MM.1S (cell line): ENCODE data around the gene ZNF385D.

Source experiments
- DNase-seq: peaks from one replicate; pipeline ENCODE4 v3.0.0-alpha.2; 2015
- H2AFZ ChIP-seq: fragments of 300-600 bp; sonication (generic); 2 replicates; pipeline ENCODE4 v1.6.0; 2016; ENCODE audit warnings: antibody characterized with exemption, low read length
- H3F3A ChIP-seq: fragments of 300-600 bp; sonication (generic); 2 replicates; pipeline ENCODE4 v1.6.1; 2016; ENCODE audit warnings: mild to moderate bottlenecking, antibody characterized with exemption, low read length, moderate library complexity, mixed read lengths; ENCODE audit not compliant: insufficient read depth
- H3K27ac ChIP-seq: fragments of 300-600 bp; sonication (generic); 2 replicates; pipeline ENCODE4 v1.5.1; 2016; ENCODE audit warnings: mild to moderate bottlenecking, low read length
- H3K27me3 ChIP-seq: fragments of 300-600 bp; sonication (generic); replicated peaks from 2 replicates; pipeline ENCODE4 v1.6.0; 2016; ENCODE audit warnings: low read length; ENCODE audit not compliant: insufficient read depth
- H3K36me3 ChIP-seq: fragments of 300-600 bp; sonication (generic); replicated peaks from 2 replicates; pipeline ENCODE4 v1.6.1; 2016; ENCODE audit warnings: mild to moderate bottlenecking, low read length, mixed read lengths; ENCODE audit not compliant: insufficient read depth
- H3K4me1 ChIP-seq: fragments of 300-600 bp; sonication (generic); 2 replicates; pipeline ENCODE4 v1.6.1; 2016; ENCODE audit warnings: low read length, mixed read lengths
- H3K4me2 ChIP-seq: fragments of 300-600 bp; sonication (generic); 2 replicates; pipeline ENCODE4 v1.6.0; 2016; ENCODE audit warnings: low read depth, low read length
- H3K4me3 ChIP-seq: fragments of 300-600 bp; sonication (generic); 2 replicates; pipeline ENCODE4 v1.5.1; 2016; ENCODE audit warnings: low read length, mixed read lengths
- H3K79me2 ChIP-seq: fragments of 300-600 bp; sonication (generic); 2 replicates; pipeline ENCODE4 v1.6.1; 2016; ENCODE audit warnings: mixed run types, low read length, mixed read lengths
- H3K9ac ChIP-seq: fragments of 300-600 bp; sonication (generic); 2 replicates; pipeline ENCODE4 v1.6.1; 2016; ENCODE audit warnings: low read length, mixed read lengths
- H3K9me2 ChIP-seq: fragments of 300-600 bp; sonication (generic); replicated peaks from 2 replicates; pipeline ENCODE4 v1.6.1; 2016; ENCODE audit warnings: mild to moderate bottlenecking, low read length, mixed read lengths; ENCODE audit not compliant: insufficient read depth
- H3K9me3 ChIP-seq: fragments of 300-600 bp; sonication (generic); replicated peaks from 2 replicates; pipeline ENCODE4 v1.6.1; 2016; ENCODE audit warnings: mild to moderate bottlenecking, low read length, mixed read lengths; ENCODE audit not compliant: insufficient read depth
- H4K20me1 ChIP-seq: fragments of 300-600 bp; sonication (generic); 2 replicates; pipeline ENCODE4 v1.6.1; 2016; ENCODE audit warnings: mild to moderate bottlenecking, low read length, moderate library complexity, mixed read lengths; ENCODE audit not compliant: insufficient read depth
- EZH2 ChIP-seq: fragments of 300-600 bp; sonication (generic); optimal IDR thresholded peaks from 2 replicates; pipeline ENCODE3; 2017; ENCODE audit warnings: low read depth, mild to moderate bottlenecking, antibody characterized with exemption, low read length, mixed read lengths
- EZH2phosphoT487 ChIP-seq: fragments of 300-600 bp; sonication (generic); IDR thresholded peaks from 2 replicates; pipeline ENCODE4 v1.6.1; 2018; ENCODE audit warnings: antibody characterized with exemption, low read length
- TF ChIP-seq, protein P1 (sequence below): fragments of 300-600 bp; sonication (generic); IDR thresholded peaks from 2 replicates; pipeline ENCODE4 v1.5.1; 2016; ENCODE audit warnings: antibody characterized with exemption, low read length, mixed read lengths

Gene ZNF385D

DNA sequence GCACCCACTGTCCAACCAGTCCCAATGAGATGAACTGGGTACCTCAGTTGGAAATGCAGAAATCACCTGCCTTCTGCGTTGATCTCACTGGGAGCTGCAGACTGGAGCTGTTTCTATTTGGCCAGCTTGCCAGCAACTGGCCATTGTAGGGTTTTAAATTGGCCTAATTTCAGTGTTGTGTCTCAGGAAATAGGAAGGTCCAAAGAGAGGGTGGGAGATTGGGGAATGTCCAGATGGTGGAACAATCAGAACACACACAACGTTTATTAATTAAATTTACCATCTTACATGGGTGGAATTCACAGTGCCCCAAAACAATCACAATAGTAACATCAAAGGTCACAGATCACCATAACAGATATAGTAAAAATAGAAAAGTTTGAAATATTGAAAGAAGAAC is 189.5 kb downstream of the ZNF385D start:
- no peak for DNase-seq
- Histone ChIP-seq H3K9me2 (no peaks in the 10 kb centered on the region), H3K9ac (no peak overlapping the region), H3K4me1 (no peaks in the 10 kb centered on the region), H2AFZ (no peak overlapping the region), H3K9me3 (no peaks in the 10 kb centered on the region), H3K4me2 (no peak overlapping the region), H3K36me3 (no peaks in the 10 kb centered on the region), H3K27me3 (no peaks in the 10 kb centered on the region), H3K4me3 (no peak overlapping the region), H3K27ac (no peak overlapping the region), H3K79me2 (no peaks in the 10 kb centered on the region), H4K20me1 (no peaks in the 10 kb centered on the region), H3F3A (no peaks in the 10 kb centered on the region)
- TF ChIP-seq, protein P1, sequence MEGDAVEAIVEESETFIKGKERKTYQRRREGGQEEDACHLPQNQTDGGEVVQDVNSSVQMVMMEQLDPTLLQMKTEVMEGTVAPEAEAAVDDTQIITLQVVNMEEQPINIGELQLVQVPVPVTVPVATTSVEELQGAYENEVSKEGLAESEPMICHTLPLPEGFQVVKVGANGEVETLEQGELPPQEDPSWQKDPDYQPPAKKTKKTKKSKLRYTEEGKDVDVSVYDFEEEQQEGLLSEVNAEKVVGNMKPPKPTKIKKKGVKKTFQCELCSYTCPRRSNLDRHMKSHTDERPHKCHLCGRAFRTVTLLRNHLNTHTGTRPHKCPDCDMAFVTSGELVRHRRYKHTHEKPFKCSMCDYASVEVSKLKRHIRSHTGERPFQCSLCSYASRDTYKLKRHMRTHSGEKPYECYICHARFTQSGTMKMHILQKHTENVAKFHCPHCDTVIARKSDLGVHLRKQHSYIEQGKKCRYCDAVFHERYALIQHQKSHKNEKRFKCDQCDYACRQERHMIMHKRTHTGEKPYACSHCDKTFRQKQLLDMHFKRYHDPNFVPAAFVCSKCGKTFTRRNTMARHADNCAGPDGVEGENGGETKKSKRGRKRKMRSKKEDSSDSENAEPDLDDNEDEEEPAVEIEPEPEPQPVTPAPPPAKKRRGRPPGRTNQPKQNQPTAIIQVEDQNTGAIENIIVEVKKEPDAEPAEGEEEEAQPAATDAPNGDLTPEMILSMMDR: no peak
- TF ChIP-seq EZH2 (no peak), EZH2phosphoT487 (no peak)

DNA sequence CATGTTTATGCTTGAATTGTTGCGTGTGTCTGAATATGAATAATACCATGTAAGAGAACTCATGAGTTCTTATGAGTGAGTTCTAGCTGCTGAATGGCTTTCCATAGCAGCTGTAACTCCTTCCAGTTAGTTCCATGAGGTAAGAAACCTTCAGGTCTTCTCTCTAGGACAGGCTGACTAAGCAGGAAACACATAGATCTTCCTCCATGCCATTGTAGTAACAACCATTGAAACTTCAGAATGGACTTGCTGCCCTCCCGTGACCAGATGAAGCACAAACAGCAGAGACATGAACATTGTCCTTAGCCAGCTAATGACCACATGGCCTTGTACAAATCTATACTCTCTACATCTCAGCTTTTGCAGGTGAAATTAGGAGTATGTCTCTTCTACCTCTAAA is 200.0 kb downstream of the ZNF385D start:
- H3K9ac ChIP-seq: no peak overlapping the region
- no peaks in the 10 kb centered on the region for H3K36me3 ChIP-seq
- H4K20me1 ChIP-seq: no peaks in the 10 kb centered on the region
- no peaks in the 10 kb centered on the region for H3K79me2 ChIP-seq
- H3K4me2 ChIP-seq: no peak overlapping the region
- H3K9me2 ChIP-seq: no peaks in the 10 kb centered on the region
- H2AFZ ChIP-seq: no peak overlapping the region
- no peak overlapping the region for H3K4me3 ChIP-seq
- H3K27ac ChIP-seq: no peak overlapping the region
- no peaks in the 10 kb centered on the region for H3F3A ChIP-seq
- H3K27me3 ChIP-seq: no peaks in the 10 kb centered on the region
- no peak for DNase-seq
- no peaks in the 10 kb centered on the region for H3K4me1 ChIP-seq
- H3K9me3 ChIP-seq: no peaks in the 10 kb centered on the region
- no peak for TF ChIP-seq EZH2
- TF ChIP-seq, protein P1: no peak
- no peak for TF ChIP-seq EZH2phosphoT487

DNA sequence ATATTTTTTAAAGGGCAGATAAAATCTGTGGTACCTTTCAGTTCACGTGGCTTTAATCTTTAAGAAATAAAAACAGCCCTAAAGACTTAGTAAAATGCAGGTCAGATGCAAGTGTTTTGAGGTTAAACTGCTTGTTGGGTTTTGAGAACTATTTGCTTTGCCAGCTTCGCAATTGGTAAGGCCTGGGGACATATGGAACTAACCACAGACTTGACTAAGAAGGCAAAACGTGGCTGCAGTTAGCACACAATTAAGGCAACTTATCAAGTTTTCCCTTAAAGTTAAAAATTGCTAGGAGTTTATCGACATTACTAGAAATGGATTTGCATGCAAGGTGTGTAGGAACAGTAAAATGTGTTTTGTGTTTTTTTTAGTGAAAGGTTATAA is 206.9 kb downstream of the ZNF385D start:
- TF ChIP-seq EZH2: no peak
- TF ChIP-seq EZH2phosphoT487: no peak
- TF ChIP-seq, protein P1: no peak
- Histone ChIP-seq H3K9ac (no peak overlapping the region), H3K4me1 (no peaks in the 10 kb centered on the region), H2AFZ (no peak overlapping the region), H3F3A (no peaks in the 10 kb centered on the region), H4K20me1 (no peaks in the 10 kb centered on the region), H3K36me3 (no peaks in the 10 kb centered on the region), H3K9me3 (no peaks in the 10 kb centered on the region), H3K9me2 (no peaks in the 10 kb centered on the region), H3K27ac (no peak overlapping the region), H3K79me2 (no peaks in the 10 kb centered on the region), H3K27me3 (no peaks in the 10 kb centered on the region), H3K4me2 (no peak overlapping the region), H3K4me3 (no peak overlapping the region)
- no peak for DNase-seq
